Measurements from ENCODE around the gene TMEM260. TPM values are rescaled to one million over a fixed set of nuclear protein-coding genes. Genes with fewer than 3 reads are reported as not detected.

The TMEM260 gene
- total and polyA plus RNA-seq, 10 of the 15 experiments (the other 5 are each of a cell fraction or from before 2014, with no cell fraction given), result 3.2 to 13.6 (median 11.0) TPM

GRCh38 chr14:56534656-56535055 lies 44.9 kb upstream of the TMEM260 start (continued):
- TF ChIP-seq, protein P1, sequence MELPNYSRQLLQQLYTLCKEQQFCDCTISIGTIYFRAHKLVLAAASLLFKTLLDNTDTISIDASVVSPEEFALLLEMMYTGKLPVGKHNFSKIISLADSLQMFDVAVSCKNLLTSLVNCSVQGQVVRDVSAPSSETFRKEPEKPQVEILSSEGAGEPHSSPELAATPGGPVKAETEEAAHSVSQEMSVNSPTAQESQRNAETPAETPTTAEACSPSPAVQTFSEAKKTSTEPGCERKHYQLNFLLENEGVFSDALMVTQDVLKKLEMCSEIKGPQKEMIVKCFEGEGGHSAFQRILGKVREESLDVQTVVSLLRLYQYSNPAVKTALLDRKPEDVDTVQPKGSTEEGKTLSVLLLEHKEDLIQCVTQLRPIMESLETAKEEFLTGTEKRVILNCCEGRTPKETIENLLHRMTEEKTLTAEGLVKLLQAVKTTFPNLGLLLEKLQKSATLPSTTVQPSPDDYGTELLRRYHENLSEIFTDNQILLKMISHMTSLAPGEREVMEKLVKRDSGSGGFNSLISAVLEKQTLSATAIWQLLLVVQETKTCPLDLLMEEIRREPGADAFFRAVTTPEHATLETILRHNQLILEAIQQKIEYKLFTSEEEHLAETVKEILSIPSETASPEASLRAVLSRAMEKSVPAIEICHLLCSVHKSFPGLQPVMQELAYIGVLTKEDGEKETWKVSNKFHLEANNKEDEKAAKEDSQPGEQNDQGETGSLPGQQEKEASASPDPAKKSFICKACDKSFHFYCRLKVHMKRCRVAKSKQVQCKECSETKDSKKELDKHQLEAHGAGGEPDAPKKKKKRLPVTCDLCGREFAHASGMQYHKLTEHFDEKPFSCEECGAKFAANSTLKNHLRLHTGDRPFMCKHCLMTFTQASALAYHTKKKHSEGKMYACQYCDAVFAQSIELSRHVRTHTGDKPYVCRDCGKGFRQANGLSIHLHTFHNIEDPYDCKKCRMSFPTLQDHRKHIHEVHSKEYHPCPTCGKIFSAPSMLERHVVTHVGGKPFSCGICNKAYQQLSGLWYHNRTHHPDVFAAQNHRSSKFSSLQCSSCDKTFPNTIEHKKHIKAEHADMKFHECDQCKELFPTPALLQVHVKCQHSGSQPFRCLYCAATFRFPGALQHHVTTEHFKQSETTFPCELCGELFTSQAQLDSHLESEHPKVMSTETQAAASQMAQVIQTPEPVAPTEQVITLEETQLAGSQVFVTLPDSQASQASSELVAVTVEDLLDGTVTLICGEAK (IDR thresholded peaks at IDR 0.05; ENCODE audit: borderline replicate concordance), result no peak
- no peak for TF ChIP-seq STAT1 (conservative IDR thresholded peaks at IDR 0.05)
- no peak for TF ChIP-seq RCOR1 (conservative IDR thresholded peaks at IDR 0.05; ENCODE audit: low read depth, low read length)

GRCh38 chr14:56539862-56540261 lies 39.7 kb upstream of the TMEM260 start:
- Histone ChIP-seq H3K27me3 (replicated peaks in 1 of 2; ENCODE audit: control insufficient read depth in 2 of 2, insufficient read depth in 2 of 2, low read length in 1 of 2) (no peaks in the 10 kb centered on the region), H3K9ac (ENCODE audit: control insufficient read depth, insufficient read depth, low read length) (no peak overlapping the region), H4K20me1 (ENCODE audit: control insufficient read depth, insufficient read depth) (no peaks in the 10 kb centered on the region), H3K4me3 (no peak overlapping the region), H2AFZ (ENCODE audit: control insufficient read depth, low read depth, low read length) (no peak overlapping the region), H3K9me3 (replicated peaks; ENCODE audit: control insufficient read depth, insufficient read depth, low read length) (no peaks in the 10 kb centered on the region), H3K27ac (ENCODE audit: control insufficient read depth, insufficient read depth) (no peak overlapping the region), H3K4me1 (ENCODE audit: control insufficient read depth, insufficient read depth, low read length) (no peaks in the 10 kb centered on the region), H3K4me2 (ENCODE audit: control insufficient read depth, insufficient read depth) (no peak overlapping the region), H3K79me2 (ENCODE audit: control insufficient read depth, insufficient read depth, low read length) (no peaks in the 10 kb centered on the region), H3K36me3 (ENCODE audit: control insufficient read depth in 2 of 2, insufficient read depth in 2 of 2, low read length in 1 of 2) (no peaks in the 10 kb centered on the region)
- FAIRE-seq (no peak), ATAC-seq (no peak), DNase-seq (ENCODE audit: low read depth, low spot score) (no peak)
- ChIA-PET POLR2A (no interaction called here), SMC1A (ENCODE audit: uncharacterized antibody, unreplicated experiment) (interaction anchor here (1.2 kb wide), 1 partner anchor 11 kb away, joined by 4 read pairs; no protein-coding TSS in a partner anchor), CTCF (no interaction called here), RAD21 (ENCODE audit: unreplicated experiment) (no interaction called here)
- no TSS peak for BruUV-seq (replicated peaks)
- in situ Hi-C loops (cut with MboI) (no loop called here), intact Hi-C loops (cut with micrococcal nuclease; ENCODE audit: unreplicated experiment) (no loop called here)
- WGBS (ENCODE audit: insufficient coverage, insufficient replicate concordance, low lambda C conversion rate, missing lambda C conversion rate), result 62% methylated on average over 2 of the region's 2 CpGs
- TF ChIP-seq IKZF1 (conservative IDR thresholded peaks at IDR 0.05), result no peak
- no peak for TF ChIP-seq GABPA (IDR thresholded peaks at IDR 0.05; ENCODE audit: low read depth)
- TF ChIP-seq, protein P2, sequence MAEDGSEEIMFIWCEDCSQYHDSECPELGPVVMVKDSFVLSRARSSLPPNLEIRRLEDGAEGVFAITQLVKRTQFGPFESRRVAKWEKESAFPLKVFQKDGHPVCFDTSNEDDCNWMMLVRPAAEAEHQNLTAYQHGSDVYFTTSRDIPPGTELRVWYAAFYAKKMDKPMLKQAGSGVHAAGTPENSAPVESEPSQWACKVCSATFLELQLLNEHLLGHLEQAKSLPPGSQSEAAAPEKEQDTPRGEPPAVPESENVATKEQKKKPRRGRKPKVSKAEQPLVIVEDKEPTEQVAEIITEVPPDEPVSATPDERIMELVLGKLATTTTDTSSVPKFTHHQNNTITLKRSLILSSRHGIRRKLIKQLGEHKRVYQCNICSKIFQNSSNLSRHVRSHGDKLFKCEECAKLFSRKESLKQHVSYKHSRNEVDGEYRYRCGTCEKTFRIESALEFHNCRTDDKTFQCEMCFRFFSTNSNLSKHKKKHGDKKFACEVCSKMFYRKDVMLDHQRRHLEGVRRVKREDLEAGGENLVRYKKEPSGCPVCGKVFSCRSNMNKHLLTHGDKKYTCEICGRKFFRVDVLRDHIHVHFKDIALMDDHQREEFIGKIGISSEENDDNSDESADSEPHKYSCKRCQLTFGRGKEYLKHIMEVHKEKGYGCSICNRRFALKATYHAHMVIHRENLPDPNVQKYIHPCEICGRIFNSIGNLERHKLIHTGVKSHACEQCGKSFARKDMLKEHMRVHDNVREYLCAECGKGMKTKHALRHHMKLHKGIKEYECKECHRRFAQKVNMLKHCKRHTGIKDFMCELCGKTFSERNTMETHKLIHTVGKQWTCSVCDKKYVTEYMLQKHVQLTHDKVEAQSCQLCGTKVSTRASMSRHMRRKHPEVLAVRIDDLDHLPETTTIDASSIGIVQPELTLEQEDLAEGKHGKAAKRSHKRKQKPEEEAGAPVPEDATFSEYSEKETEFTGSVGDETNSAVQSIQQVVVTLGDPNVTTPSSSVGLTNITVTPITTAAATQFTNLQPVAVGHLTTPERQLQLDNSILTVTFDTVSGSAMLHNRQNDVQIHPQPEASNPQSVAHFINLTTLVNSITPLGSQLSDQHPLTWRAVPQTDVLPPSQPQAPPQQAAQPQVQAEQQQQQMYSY (CRISPR knock-in tag; IDR thresholded peaks at IDR 0.05), result no peak
- TF ChIP-seq PML (IDR thresholded peaks at IDR 0.05; ENCODE audit: low read length), result no peak
- TF ChIP-seq NR2C2 (IDR thresholded peaks at IDR 0.05; ENCODE audit: borderline replicate concordance, control insufficient read depth, insufficient read length, low read depth), result no peak
- TF ChIP-seq BHLHE40 (IDR thresholded peaks at IDR 0.05; ENCODE audit: borderline replicate concordance in 1 of 2, low read depth in 2 of 2, low read length in 1 of 2), result no peak
- no peak for TF ChIP-seq SP1 (IDR thresholded peaks at IDR 0.05; ENCODE audit: low read depth, low read length)
- no peak for TF ChIP-seq PAX8 (IDR thresholded peaks at IDR 0.05)
- no peak for TF ChIP-seq MYB (IDR thresholded peaks at IDR 0.05; ENCODE audit: borderline replicate concordance, low read depth, low read length)
- TF ChIP-seq POLR2AphosphoS5 (IDR thresholded peaks at IDR 0.05; ENCODE audit: low read length), result no peak
- TF ChIP-seq, protein P3, sequence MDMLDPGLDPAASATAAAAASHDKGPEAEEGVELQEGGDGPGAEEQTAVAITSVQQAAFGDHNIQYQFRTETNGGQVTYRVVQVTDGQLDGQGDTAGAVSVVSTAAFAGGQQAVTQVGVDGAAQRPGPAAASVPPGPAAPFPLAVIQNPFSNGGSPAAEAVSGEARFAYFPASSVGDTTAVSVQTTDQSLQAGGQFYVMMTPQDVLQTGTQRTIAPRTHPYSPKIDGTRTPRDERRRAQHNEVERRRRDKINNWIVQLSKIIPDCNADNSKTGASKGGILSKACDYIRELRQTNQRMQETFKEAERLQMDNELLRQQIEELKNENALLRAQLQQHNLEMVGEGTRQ (IDR thresholded peaks at IDR 0.05; ENCODE audit: borderline replicate concordance, low read depth, low read length), result no peak
- TF ChIP-seq RAD51 (IDR thresholded peaks at IDR 0.05), result no peak
- no peak for TF ChIP-seq CBX3 (IDR thresholded peaks at IDR 0.05; ENCODE audit: borderline replicate concordance, low read depth)

Measured in GM12878 (cell line).